GM06990 (cell line): Measurements from ENCODE around the gene ADAMTS14.

Experiments used
- DNase-seq: peaks from one replicate; pipeline ENCODE4 v3.0.0-alpha.2; 2011; ENCODE audit not compliant: insufficient read length; ENCODE audit errors: extremely low read depth
- H3K27me3 ChIP-seq: replicated peaks from 2 replicates; pipeline ENCODE4 v1.6.0; 2011; ENCODE audit warnings: low read length; ENCODE audit not compliant: control insufficient read depth, insufficient read depth
- H3K36me3 ChIP-seq: 2 replicates; pipeline ENCODE4 v1.5.1; 2011; ENCODE audit warnings: low read length; ENCODE audit not compliant: control insufficient read depth, insufficient read depth
- H3K4me3 ChIP-seq: replicated peaks from 2 replicates; pipeline ENCODE4 v1.5.1; 2011; ENCODE audit warnings: low read depth, mild to moderate bottlenecking, control low read depth, low read length
- CTCF ChIP-seq: IDR thresholded peaks from 2 replicates; pipeline ENCODE4 v1.5.1; 2011; ENCODE audit warnings: low read length, control low read depth, mild to moderate bottlenecking, inconsistent platforms; ENCODE audit not compliant: insufficient read depth, poor library complexity, severe bottlenecking

Gene ADAMTS14

GRCh38 chr10:70668454-70668970, 3.8 kb upstream of the ADAMTS14 start:
- DNase-seq, result no peak
- no peaks in the 10 kb centered on the region for H3K36me3 ChIP-seq
- H3K4me3 ChIP-seq, result no peak overlapping the region
- TF ChIP-seq CTCF, result no peak
- no peaks in the 10 kb centered on the region; the same call in none of the 2 replicates for H3K27me3 ChIP-seq

GRCh38 chr10:70669015-70669414, 3.3 kb upstream of the ADAMTS14 start:
- TF ChIP-seq CTCF, result no peak
- Histone ChIP-seq H3K27me3 (no peaks in the 10 kb centered on the region; the same call in none of the 2 replicates), H3K4me3 (no peak overlapping the region), H3K36me3 (no peaks in the 10 kb centered on the region)
- DNase-seq, result no peak

- Histone ChIP-seq H3K36me3 (no peaks in the 10 kb centered on the region), H3K27me3 (no peaks in the 10 kb centered on the region; the same call in none of the 2 replicates), H3K4me3 (no peak overlapping the region)
- TF ChIP-seq CTCF, result no peak
- no peak for DNase-seq
Observed at GRCh38 chr10:70669732-70670317, 2.5 kb upstream of the ADAMTS14 start.

GRCh38 chr10:70671619-70672164, 614 bp upstream of the ADAMTS14 start:
- Histone ChIP-seq H3K4me3 (peak overlapping the region; percentile 44), H3K27me3 (no peaks in the 10 kb centered on the region; the same call in none of the 2 replicates), H3K36me3 (no peaks in the 10 kb centered on the region)
- DNase-seq, result no peak
- TF ChIP-seq CTCF, result no peak

- TF ChIP-seq CTCF, result no peak
Observed at GRCh38 chr10:70673043-70673928, 980 bp downstream of the ADAMTS14 start.

More at GRCh38 chr10:70673043-70673928, 980 bp downstream of the ADAMTS14 start:
- no peak for DNase-seq
- Histone ChIP-seq H3K4me3 (no peak overlapping the region), H3K36me3 (no peaks in the 10 kb centered on the region), H3K27me3 (no peaks in the 10 kb centered on the region; the same call in none of the 2 replicates)
